Measurements from ENCODE around the gene LRRTM2. TPM values are rescaled to one million over a fixed set of nuclear protein-coding genes. Genes with fewer than 3 reads are reported as not detected.

The LRRTM2 gene
- total and polyA plus RNA-seq, 2 donors (not counting 1 experiment from before 2014, with no cell fraction given) = 0.01 TPM; not detected in 1

- Histone ChIP-seq H3K9me3 (ENCODE audit: control extremely low read depth in 1 of 3, control insufficient read depth in 2 of 3, insufficient read depth in 1 of 3, low read length in 2 of 3) (no peaks in the 10 kb centered on the region), H3K4me1 (ENCODE audit: control insufficient read depth in 2 of 2, insufficient read depth in 2 of 2, low read length in 2 of 2) (no peaks in the 10 kb centered on the region), H3K9ac (ENCODE audit: low read length) (no peak overlapping the region), H3K27ac (ENCODE audit: low read length in 2 of 2) (no peak overlapping the region), H2AFZ (ENCODE audit: insufficient read depth, low read depth, low read length, poor library complexity, severe bottlenecking) (no peak overlapping the region), H3K36me3 (replicated peaks in 1 of 2; ENCODE audit: control extremely low read depth in 1 of 2, control insufficient read depth in 1 of 2, extremely low read depth in 1 of 2, insufficient read depth in 2 of 2, low read length in 1 of 2) (peaks cover 0 to 12% of the 10 kb centered on the region in 2 experiments), H3K27me3 (replicated peaks in 1 of 4; ENCODE audit: control extremely low read depth in 1 of 4, control insufficient read depth in 3 of 4, insufficient read depth in 4 of 4, low read length in 3 of 4) (no peaks in the 10 kb centered on the region), H4K20me1 (ENCODE audit: control insufficient read depth, insufficient read depth, low read length, poor library complexity, severe bottlenecking) (no peaks in the 10 kb centered on the region), H3K4me3 (ENCODE audit: control extremely low read depth in 1 of 5, extremely low read depth in 1 of 5, insufficient read depth in 1 of 5, low read depth in 2 of 5, low read length in 4 of 5) (no peak overlapping the region), H3K79me2 (ENCODE audit: control insufficient read depth, insufficient read depth, low read length) (no peaks in the 10 kb centered on the region), H3K4me2 (replicated peaks; ENCODE audit: low read depth, low read length, poor library complexity, severe bottlenecking) (no peak overlapping the region)
- Mint-ChIP-seq H3K9me3 (ENCODE audit: insufficient read depth) (peaks cover 2% of the 10 kb centered on the region), H3K27ac (no peak overlapping the region), H3K27me3 (no peaks in the 10 kb centered on the region), H3K4me3 (no peak overlapping the region), H3K4me1 (peaks cover 3% of the 10 kb centered on the region)
- TF ChIP-seq EZH2 (IDR thresholded peaks at IDR 0.05; ENCODE audit: borderline replicate concordance, insufficient read depth, low read depth, low read length, poor library complexity, severe bottlenecking) (no peak), CTCF (IDR thresholded peaks at IDR 0.05) (no peak)
- intact Hi-C loops (cut with micrococcal nuclease) = no loop called here
- DNase-seq (no peak), ATAC-seq (ENCODE audit: low read depth) (no peak)
- 40% methylated on average over 1 of the region's 2 CpGs for WGBS (ENCODE audit: insufficient coverage)
- ChIA-PET CTCF (no interaction called here), POLR2A (no interaction called here)
These were observed 42.9 kb downstream of the LRRTM2 start for GRCh38 chr5:138832218-138832617.

- Histone ChIP-seq H3K9ac (ENCODE audit: low read length) (no peak overlapping the region), H3K4me1 (ENCODE audit: control insufficient read depth in 2 of 2, insufficient read depth in 2 of 2, low read length in 2 of 2) (no peaks in the 10 kb centered on the region), H3K27me3 (replicated peaks in 1 of 4; ENCODE audit: control extremely low read depth in 1 of 4, control insufficient read depth in 3 of 4, insufficient read depth in 4 of 4, low read length in 3 of 4) (no peaks in the 10 kb centered on the region), H3K36me3 (replicated peaks in 1 of 2; ENCODE audit: control extremely low read depth in 1 of 2, control insufficient read depth in 1 of 2, extremely low read depth in 1 of 2, insufficient read depth in 2 of 2, low read length in 1 of 2) (peaks cover 0 to 14% of the 10 kb centered on the region in 2 experiments), H3K79me2 (ENCODE audit: control insufficient read depth, insufficient read depth, low read length) (no peaks in the 10 kb centered on the region), H3K9me3 (ENCODE audit: control extremely low read depth in 1 of 3, control insufficient read depth in 2 of 3, insufficient read depth in 1 of 3, low read length in 2 of 3) (no peaks in the 10 kb centered on the region), H2AFZ (ENCODE audit: insufficient read depth, low read depth, low read length, poor library complexity, severe bottlenecking) (no peak overlapping the region), H3K4me2 (replicated peaks; ENCODE audit: low read depth, low read length, poor library complexity, severe bottlenecking) (no peak overlapping the region), H4K20me1 (ENCODE audit: control insufficient read depth, insufficient read depth, low read length, poor library complexity, severe bottlenecking) (no peaks in the 10 kb centered on the region), H3K4me3 (ENCODE audit: control extremely low read depth in 1 of 5, extremely low read depth in 1 of 5, insufficient read depth in 1 of 5, low read depth in 2 of 5, low read length in 4 of 5) (no peak overlapping the region), H3K27ac (ENCODE audit: low read length in 2 of 2) (no peak overlapping the region)
- Mint-ChIP-seq H3K27ac (no peak overlapping the region), H3K27me3 (no peaks in the 10 kb centered on the region), H3K9me3 (ENCODE audit: insufficient read depth) (no peaks in the 10 kb centered on the region), H3K4me1 (peaks cover 3% of the 10 kb centered on the region), H3K4me3 (no peak overlapping the region)
- TF ChIP-seq EZH2 (IDR thresholded peaks at IDR 0.05; ENCODE audit: borderline replicate concordance, insufficient read depth, low read depth, low read length, poor library complexity, severe bottlenecking) (no peak), CTCF (IDR thresholded peaks at IDR 0.05) (no peak)
- ChIA-PET POLR2A (no interaction called here), CTCF (no interaction called here)
- DNase-seq = no peak
- intact Hi-C loops (cut with micrococcal nuclease) = no loop called here
- ATAC-seq (ENCODE audit: low read depth) = no peak
These were observed 43.4 kb downstream of the LRRTM2 start for GRCh38 chr5:138831703-138832102.
